ENCODE data around the gene TRAF6.

- TF ChIP-seq CTCF (conservative IDR thresholded peaks at IDR 0.05) (no peak), ZFX (IDR thresholded peaks at IDR 0.05) (no peak)
These were observed 8.8 kb downstream of the TRAF6 start for GRCh38 chr11:36501236-36501635.
